Measurements from ENCODE around the gene TBC1D1.

Gene TBC1D1

DNA sequence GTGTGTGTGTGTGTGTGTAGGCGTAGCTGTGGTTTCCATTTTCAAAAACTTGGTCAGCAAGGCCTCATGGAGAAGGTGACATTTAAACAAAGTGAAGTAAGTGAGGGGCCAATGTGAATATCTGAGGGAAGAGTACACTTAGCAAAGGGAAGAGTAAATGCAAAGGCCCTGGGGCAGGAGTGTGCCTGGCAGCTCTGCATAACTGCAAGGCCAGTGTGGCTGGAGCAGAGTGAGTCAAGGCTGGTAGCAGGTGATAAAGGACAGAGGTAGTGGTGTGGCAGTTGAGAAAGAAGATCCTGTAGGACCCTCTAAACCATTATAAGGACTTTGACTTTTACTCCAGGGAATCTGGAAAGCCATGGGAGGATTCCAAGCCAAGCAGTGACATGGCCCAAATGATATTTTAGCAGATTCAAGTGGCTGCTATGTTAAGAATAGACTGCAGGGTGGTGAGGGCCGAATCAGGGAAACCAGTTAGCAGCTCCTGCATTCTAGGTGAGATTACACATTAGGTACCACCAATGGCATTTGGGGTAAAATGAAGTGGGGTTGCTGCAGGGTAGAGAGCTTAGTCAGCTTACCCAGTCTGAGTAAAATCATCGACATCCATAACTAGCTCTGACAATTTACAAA lies 5.9 kb upstream of the TBC1D1 start:
- in situ Hi-C loops (cut with MboI; ENCODE audit: low sequenced_read_pairs), result no loop called here

DNA sequence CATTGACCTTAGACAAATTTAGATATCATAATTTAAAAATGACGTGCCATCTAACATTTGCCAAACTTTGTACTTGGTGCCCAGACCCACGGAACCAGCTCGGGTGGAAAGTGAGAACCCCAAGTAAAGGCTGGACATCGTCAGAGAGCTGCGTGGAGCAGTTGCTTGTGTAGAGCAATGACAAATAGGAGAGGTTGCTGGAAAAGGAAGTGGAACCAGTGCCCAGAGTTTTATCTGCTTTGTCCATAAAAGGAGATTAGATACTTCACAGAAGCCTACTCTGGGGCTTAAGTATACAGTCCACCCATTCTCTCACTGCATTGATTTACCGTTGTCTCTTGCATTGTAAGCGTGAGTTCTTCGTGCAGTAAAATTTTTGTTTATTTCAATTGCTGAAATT lies 5.4 kb upstream of the TBC1D1 start:
- in situ Hi-C loops (cut with MboI; ENCODE audit: low sequenced_read_pairs), result no loop called here

DNA sequence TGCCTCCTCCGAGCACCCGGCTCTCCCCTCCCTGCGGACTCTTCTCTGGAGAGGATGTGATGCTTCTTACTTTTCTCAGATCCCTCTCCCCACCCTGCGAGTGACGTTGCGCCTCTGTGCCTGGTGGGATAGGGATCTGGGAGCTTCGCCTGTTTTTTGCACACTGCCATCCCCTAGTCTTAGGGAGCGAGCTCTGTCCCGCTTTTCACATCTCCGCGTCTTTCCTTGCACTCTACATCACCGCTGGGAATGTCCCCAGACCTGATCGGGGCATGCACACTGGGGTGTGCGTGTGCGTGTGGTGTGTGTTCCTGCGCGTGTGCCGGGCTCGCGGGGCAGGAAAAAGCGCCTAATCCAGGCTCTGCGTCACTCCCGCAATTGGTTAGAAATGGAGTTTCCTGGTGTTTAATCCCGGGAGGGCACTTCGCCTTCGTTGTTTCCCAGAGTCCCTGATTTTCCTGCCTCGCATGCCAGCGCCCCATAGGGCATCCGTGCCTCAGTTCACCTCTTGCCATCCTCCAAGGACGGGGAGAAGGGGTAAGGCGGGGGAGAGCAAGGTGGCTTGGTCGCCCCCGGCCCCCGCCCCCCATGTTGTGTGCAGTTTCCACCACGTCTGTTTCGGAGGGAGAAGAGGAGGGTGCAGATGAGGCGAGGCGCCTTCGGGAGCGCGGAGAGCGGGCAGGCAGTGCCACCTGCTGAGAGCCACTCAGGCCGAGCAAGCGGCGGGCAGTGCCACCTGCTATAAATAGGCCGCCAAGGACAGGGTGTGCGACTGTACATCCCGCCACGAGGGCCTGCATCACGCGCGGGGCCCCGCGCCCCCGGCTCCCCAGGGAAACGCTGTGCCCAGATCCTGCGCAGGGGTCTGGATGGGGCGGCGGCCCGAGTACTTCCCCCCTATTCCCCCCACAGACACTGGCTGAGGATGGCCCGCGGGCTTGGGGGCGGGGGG lies 759 bp upstream of the TBC1D1 start:
- in situ Hi-C loops (cut with MboI; ENCODE audit: low sequenced_read_pairs), result no loop called here

DNA sequence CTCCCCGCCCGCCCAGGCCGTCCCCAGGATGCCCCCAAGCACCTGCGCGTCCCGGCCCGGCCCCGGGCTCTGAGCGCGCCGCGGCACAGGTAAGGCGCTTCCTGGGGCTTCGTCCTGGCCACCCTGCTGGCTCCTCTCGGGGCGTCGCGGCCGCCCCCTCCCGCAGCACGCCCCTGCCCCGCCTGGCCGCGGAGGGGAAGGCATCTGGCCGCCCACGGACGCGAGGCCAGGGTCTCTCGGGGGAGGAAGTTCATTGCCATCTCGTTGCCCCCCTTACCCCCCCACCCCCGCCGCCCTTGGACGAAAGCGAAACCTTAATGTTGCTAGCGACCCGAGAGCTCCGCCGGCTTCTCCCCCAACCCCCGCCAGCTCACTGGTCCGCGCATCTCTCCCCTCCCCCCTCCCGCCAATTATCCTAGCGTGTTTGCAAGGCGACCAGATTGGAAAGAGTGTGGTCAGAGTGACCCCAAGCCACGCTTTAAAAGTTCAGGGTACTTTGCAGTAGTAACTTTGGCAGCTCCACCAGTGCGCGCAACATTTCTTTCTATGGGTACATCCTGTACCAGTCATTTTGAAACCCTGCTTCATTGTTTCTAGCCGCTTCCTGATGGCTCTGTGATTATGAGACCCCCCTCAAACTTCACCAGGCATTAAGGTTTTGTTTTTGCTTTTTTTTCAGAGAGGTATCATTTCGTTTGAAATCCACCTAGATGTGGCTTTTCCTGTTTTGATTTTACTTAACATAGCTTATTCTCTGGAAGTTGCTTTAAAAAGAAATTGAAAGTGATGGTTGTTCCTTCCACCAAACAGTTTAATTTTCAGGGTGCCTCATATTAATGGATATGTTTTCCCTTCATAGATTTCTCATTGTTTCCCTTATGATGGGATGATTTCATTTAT lies 626 bp downstream of the TBC1D1 start:
- in situ Hi-C loops (cut with MboI; ENCODE audit: low sequenced_read_pairs), result no loop called here

DNA sequence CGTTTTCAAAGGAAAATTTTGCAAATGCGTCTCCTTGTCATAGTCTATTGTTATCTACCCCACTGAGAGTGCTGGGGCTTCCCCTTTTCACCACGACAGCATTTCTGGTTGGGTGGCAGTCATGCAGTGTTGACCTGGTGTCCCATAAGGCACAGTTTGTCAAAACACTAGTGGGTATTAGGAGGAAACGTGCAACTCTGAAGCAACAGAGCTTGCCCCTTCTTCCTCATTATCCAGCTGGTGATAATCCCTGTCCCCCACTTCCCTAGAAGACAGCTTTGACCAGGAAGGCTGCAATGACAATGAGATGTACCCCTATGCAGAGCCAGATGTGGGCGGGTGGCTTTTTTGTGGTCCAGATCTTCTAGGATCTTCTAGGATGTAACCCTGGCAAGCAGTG lies 1.8 kb downstream of the TBC1D1 start:
- in situ Hi-C loops (cut with MboI; ENCODE audit: low sequenced_read_pairs), result no loop called here

DNA sequence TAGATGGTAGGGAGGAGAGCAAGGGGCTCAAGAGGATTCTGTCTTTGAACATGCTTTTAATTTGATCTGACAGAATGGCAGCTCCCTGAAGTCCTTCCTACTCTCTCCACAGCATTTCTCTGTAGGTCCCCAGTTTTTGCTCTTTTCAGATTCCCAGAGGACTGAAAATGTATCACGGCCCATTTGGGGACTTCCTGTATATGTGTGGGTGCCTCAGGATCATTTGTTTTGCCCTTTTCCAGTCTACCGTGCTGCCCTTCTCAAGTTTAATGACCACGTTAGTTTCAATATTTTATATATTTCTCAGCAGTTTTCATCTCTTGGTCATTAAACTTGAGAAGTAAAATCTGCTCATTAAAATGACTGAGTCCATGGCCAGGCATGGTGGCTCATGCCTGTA lies 2.3 kb downstream of the TBC1D1 start:
- in situ Hi-C loops (cut with MboI; ENCODE audit: low sequenced_read_pairs), result no loop called here

DNA sequence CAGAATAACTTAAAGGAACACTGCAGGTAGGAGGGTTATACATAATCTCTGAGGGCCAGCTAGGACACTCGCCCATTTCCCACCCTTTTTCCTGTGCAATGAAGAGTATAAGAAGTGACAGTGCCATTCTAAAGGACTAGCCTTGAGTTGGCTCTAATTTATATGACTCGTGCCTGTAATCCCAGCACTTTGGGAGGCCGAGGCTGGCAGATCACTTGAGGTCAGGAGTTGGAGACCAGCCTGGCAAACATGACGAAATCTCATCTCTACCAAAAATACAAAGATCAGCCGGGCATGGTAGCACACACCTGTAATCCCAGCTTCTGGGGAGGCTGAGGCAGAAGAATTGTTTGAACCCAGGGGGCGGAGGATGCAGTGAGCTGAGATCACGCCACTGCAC lies 4.4 kb downstream of the TBC1D1 start:
- in situ Hi-C loops (cut with MboI; ENCODE audit: low sequenced_read_pairs), result no loop called here

DNA sequence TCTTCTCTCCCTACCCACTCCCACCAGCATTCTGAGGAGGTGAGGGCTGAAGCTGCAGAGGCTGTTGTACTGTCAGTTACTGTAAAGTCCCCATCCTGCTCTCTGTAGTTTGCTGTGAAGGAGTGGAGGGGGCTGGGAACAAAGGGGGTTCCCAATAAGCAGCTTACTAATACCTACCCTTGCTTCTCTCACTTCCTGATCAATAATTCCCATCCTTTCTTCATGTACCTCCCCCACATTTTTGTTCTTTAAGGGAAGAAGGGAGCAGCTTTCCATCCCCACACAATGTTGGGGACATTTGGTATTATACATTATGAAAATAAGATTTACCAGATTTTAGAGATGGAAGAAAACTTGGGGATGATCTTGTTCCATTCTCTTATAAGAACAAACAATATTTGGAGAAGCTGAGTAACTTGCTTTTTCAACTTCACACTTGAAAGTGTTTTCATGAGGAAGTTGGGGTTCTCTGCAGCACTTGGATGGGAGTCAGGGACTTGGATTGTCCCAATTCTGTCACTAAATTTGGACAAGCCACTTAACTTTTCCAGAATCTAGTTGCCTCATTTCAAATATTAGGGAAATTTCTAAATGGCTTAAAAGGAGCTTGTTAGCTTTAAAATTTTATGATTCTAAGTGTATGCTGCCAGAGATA lies 5.4 kb downstream of the TBC1D1 start:
- in situ Hi-C loops (cut with MboI; ENCODE audit: low sequenced_read_pairs), result no loop called here

DNA sequence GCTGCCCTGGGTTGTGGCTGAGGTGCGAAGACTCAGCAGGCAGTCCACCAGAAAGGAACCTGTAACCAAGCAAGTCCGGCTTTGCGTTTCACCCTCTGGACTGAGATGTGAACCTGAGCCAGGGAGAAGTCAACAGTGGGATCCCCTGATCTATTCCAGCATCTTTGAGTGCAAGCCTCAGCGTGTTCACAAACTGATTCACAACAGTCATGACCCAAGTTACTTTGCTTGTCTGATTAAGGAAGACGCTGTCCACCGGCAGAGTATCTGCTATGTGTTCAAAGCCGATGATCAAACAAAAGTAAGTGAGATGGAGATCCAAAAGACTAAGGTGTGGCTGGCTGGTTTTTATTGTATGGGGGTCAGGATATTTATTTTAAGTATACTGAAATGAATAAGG lies 11.3 kb downstream of the TBC1D1 start:
- in situ Hi-C loops (cut with MboI; ENCODE audit: low sequenced_read_pairs), result no loop called here

DNA sequence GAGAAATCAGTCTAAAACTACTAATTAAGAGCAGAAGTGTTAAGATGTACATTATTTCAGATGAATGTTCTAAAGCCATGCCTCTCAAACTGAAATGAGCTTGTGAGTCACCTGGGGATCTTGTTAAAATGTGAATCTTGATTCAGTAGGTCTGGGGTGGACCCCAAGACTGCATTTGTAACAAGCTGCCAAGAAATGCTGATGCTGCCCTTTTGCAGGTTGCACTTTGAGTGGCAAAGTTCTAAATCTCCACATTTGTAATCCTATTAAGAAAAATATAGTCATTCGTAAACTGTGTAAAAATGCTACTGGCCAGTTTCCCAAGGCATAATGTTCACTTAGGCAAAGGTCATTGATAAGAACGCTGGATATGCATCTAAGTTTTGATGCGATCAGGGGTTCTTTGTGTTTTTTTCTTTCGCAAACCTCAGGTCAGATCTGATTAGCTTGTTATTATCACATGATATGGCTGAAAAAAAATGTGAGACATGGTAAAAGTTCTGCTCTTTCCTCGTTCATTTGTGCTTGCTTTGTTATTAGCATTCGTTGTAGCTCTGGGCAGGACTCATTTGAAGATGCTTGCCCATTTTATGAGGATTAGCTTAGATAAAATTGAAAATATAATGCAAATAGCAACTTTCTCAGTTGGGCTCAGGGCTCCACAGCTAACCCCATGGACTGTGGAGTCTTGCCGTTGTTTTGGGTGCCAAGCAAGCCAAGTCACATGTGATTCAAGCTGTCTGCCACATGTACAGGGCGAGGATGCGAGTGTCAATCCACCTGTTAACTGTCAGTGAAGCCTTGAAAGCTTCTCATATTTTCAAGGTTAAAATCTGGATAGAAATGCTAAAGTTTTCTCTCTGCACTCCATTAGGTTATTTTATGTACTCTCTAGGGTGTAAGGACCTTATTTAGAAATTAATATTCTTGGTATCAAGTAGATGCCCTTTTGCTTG lies 12.1 kb downstream of the TBC1D1 start:
- in situ Hi-C loops (cut with MboI; ENCODE audit: low sequenced_read_pairs), result no loop called here

DNA sequence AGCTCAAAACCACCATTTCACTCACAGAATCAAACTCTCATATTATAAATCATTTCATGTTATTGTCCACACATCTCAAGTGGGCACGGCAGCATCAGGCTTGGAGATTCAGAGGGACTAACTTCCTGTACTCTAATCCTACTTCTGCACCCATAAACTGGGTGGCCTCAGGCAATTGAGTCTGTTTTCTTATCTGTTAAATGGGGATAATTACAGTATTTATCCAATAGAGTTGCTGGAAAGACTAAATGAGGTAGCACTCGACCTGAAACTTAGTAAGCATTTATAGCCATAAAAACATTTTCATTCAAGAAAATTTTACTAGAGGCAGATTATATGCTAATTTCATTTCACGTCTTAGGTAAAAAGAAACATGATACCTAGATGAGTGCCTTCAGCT lies 13.0 kb downstream of the TBC1D1 start:
- in situ Hi-C loops (cut with MboI; ENCODE audit: low sequenced_read_pairs), result no loop called here

DNA sequence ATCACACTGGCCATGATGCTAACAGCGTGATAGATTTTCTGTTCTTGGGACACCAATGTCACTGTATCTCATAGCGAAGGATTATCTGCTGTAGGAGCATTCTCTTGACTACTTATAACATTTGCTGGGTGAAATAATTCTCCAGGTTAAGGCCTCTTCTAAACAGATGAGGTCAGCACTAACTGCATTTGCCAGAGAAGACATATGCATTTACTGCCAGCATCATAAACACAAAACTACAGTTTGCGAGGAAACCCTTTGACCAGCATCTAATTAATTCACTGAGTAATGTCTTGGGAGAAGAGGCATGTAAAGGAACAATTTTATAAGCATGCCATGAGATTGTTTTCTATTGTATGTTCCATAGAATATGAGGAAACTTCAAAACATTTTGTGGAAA lies 13.9 kb downstream of the TBC1D1 start:
- in situ Hi-C loops (cut with MboI; ENCODE audit: low sequenced_read_pairs), result no loop called here

DNA sequence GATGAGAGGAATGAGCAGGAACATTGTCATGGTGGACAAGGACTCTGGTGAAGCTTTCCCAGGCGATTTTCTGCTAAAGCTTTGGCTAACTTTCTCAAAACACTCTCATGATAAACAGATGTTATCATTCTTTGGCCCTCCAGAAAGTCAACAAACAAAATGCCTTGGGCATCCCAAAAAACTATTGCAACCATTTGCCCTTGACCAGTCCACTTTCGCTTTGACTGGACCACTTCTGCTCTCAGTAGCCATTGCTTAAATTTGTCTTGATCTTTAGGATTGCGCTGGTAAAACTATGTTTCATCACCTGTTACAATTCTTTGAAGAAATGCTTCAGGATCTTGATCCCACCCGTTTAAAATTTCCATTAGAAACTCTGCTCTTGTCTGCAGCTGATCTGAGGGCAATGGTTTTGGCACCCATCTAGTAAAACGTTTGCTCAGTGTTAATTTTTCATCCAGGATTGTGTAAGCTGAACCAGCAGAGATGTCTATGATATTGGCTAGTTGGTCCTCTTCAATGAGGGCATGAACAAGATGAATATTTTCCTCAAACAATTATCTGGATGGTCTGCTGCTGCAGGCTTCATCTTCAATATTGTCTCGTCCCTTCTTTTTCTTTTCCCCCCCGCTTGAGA lies 14.8 kb downstream of the TBC1D1 start:
- in situ Hi-C loops (cut with MboI; ENCODE audit: low sequenced_read_pairs), result no loop called here

DNA sequence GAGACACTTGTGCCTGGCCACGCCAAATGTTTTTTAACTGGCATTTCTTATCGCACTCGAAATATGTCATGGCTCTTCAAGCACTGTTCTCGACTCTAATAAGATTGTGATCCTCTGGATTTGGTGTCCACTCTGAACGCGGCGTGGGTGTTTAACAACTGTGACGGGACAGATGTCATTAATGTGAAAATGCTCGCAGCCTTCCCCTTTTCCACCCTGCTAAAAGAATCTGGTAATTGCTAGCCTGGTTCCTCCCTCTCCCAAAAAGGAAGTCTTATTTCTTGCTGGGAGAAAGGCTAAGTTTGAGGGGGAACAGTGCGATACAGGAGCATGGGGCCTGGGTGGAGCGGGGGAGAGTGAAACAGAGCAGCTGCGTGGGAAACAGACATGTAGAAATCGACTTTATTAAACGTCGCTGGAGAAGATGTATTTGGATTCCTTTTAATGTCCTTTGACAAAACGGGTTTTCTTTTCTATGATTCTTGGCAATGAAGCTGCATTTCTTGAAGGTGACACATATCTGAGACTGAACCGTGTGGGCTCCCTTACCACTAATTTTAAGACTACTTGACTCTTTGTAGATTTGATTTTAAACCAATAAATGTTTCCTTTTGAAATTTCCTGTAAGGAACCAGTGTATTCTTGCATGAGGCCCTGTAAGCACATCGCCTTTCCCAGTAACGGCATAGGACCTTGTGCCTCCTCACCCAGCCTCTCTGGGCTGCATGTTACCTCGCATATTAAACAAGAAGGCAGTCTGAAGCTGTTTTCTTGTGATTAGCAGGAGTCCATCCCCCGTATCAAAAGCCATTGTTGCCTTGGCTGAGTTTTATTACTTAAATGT lies 17.8 kb downstream of the TBC1D1 start:
- in situ Hi-C loops (cut with MboI; ENCODE audit: low sequenced_read_pairs), result no loop called here

DNA sequence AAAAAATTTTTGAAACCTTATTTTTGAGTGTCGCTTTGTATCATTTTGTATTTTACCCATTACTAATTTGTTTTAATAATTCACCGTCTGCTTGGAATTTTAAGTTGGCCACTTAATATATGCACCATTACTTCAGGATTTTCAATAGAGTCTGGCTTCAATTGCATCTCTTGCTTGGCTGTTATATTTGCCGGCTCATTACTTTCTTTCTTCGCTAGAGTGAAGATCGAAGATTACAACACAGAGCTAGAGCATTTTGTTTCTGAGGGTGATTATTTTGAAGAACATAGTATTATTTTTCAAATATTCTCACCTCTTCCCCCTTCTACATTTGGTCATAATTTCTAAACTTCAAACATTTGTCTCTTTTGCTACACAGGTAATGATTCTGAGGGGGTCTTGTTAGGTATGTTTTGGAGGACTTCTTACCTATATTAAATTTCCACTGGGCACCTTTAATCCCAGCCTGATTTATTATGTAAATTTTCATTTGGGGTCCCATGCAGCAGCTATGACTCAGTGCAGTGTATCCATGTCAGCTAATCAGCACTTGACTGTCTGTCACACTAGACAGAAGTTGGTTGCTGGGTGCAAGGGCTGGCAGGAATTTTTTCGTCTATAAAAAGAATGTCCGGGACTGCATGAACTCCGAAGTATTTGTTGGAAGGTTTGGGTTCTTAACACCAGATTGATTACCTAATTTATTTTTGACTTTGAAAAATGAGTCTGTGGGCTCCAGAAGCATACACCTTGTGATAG lies 18.6 kb downstream of the TBC1D1 start:
- in situ Hi-C loops (cut with MboI; ENCODE audit: low sequenced_read_pairs), result no loop called here

DNA sequence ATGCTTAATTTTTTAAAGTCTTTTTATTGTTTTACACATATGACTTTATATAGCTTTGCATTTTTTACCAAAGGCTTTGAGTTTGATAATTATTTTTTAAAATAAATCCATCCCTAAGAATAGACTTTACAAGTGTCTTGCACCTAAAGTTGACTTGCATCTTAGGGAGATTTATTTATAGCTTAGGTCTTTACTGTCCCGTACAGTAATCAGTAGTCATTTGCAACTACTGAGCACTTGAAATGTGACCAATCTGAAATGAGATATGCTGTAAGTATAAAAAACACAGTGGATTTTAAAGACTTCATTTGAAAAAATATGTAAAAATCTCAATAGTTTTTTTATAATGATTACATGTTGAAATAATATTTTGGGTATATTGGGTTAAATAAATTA lies 19.2 kb downstream of the TBC1D1 start:
- in situ Hi-C loops (cut with MboI; ENCODE audit: low sequenced_read_pairs), result no loop called here

DNA sequence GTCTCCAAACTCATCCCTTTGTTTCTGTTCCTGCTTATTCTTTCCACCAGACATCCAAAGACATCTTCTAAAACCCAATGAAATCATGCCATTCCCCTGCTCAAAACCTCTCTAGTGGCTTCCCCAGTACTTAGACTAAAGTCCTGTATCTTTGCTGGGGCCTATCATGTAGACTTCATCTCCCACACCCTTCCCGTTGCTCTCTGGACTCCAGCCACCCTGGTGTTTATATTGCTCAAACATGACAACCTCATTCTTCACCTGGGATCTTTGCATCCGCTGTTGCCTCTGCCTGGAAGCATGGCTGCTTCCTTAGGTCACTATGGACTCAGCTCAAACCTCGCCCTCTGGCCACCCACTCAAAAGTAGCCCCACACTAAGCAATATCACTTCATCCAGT lies 23.7 kb downstream of the TBC1D1 start:
- in situ Hi-C loops (cut with MboI; ENCODE audit: low sequenced_read_pairs), result no loop called here

DNA sequence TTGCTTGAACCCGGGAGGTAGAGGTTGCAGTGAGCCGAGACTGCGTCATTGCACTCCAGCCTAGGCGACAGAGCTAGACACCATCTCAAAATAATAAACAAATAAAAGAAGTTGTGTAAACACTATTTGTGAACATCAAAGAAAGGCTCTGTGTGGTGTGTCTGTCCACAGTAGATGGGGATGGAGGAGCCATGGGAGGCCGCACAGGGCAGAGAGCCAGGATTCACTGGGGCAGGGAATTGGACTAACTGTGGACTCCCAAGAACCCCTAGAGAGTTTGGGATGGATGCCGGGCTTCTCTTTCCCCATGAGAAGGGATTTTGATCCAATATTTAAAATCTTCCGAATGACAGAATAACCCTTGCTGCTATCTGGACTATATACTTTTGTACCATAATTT lies 26.5 kb downstream of the TBC1D1 start:
- in situ Hi-C loops (cut with MboI; ENCODE audit: low sequenced_read_pairs), result no loop called here
